ENCODE data around the gene CCDC107.

GRCh38 chr9:35667939-35668338 lies 9.8 kb downstream of the CCDC107 start:
- TF ChIP-seq CTCF (conservative IDR thresholded peaks at IDR 0.05; ENCODE audit: low read depth, low read length) (no peak), EZH2 (IDR thresholded peaks at IDR 0.05; ENCODE audit: low read length, unreplicated experiment) (no peak)

Data from PC-3 (cell line).